NCI-H1105 treated with DMSO at 0.1 percent for 48 hours (cell line): ENCODE data around the gene PIH1D2.
"Not testable (repeated sequence)": the region's sequence is repeated elsewhere in the genome, so short reads cannot be mapped to it uniquely, and the experiment has no call there.

Source experiments
- DNase-seq: peaks from one replicate; lab custom pipeline; 2025; lab: John Stamatoyannopoulos, UW

Gene PIH1D2

GRCh38 chr11:112073941-112074811, at the start of gene PIH1D2, which contains the start of gene NKAPD1:
TSS of gene PIH1D2 (minus strand) at chr11:112074017. CDS start at chr11:112073174, 843 bp downstream.
TSS of gene NKAPD1 (plus strand) at chr11:112074299. CDS start at chr11:112075575, 1,276 bp downstream.
- DNase-seq, result peak; percentile 90

GRCh38 chr11:112123129-112123528, 49.3 kb upstream of the PIH1D2 start:
- DNase-seq, result no peak

- DNase-seq, result no peak
These were observed 48.3 kb upstream of the PIH1D2 start for GRCh38 chr11:112121981-112122615.

GRCh38 chr11:112118176-112118575, 44.4 kb upstream of the PIH1D2 start:
- DNase-seq, result no peak

- DNase-seq, result no peak
These were observed 41.6 kb upstream of the PIH1D2 start for GRCh38 chr11:112115386-112115785.

- no peak for DNase-seq
These were observed 40.6 kb upstream of the PIH1D2 start for GRCh38 chr11:112114460-112114859.

- peak; percentile 77 for DNase-seq
These were observed 40.0 kb upstream of the PIH1D2 start for GRCh38 chr11:112113539-112114457.

- no peak for DNase-seq
These were observed 32.3 kb upstream of the PIH1D2 start for GRCh38 chr11:112106070-112106469.

GRCh38 chr11:112103446-112103845, 29.6 kb upstream of the PIH1D2 start:
- no peak for DNase-seq

- no peak for DNase-seq
These were observed 26.6 kb upstream of the PIH1D2 start for GRCh38 chr11:112100462-112100861.

GRCh38 chr11:112097734-112098528, 24.1 kb upstream of the PIH1D2 start:
- DNase-seq, result no peak

- no peak for DNase-seq
These were observed 22.4 kb upstream of the PIH1D2 start for GRCh38 chr11:112096194-112096593.

- DNase-seq, result not testable (repeated sequence)
These were observed 21.5 kb upstream of the PIH1D2 start for GRCh38 chr11:112095302-112095701.

GRCh38 chr11:112087212-112087611, 13.4 kb upstream of the PIH1D2 start:
- DNase-seq, result no peak

- peak; percentile 97 for DNase-seq
These were observed 12.8 kb upstream of the PIH1D2 start, which contains the start of the genes SDHD and TIMM8B for GRCh38 chr11:112086422-112087191. TSS of gene SDHD (plus strand) at chr11:112086873. CDS start at chr11:112086908, 35 bp downstream. TSS of gene TIMM8B (minus strand) at chr11:112086756. CDS start at chr11:112086723, 33 bp downstream.

GRCh38 chr11:112085822-112086421, 12.1 kb upstream of the PIH1D2 start:
- no peak for DNase-seq

- DNase-seq, result no peak
These were observed 8.9 kb upstream of the PIH1D2 start for GRCh38 chr11:112082729-112083128.

- no peak for DNase-seq
These were observed 10.9 kb downstream of the PIH1D2 start for GRCh38 chr11:112062923-112063322.

GRCh38 chr11:112058103-112058502, 15.7 kb downstream of the PIH1D2 start:
- DNase-seq, result no peak

- no peak for DNase-seq
These were observed 16.6 kb downstream of the PIH1D2 start for GRCh38 chr11:112057170-112057569.
